ENCODE results near the gene RIMBP2.

DNA sequence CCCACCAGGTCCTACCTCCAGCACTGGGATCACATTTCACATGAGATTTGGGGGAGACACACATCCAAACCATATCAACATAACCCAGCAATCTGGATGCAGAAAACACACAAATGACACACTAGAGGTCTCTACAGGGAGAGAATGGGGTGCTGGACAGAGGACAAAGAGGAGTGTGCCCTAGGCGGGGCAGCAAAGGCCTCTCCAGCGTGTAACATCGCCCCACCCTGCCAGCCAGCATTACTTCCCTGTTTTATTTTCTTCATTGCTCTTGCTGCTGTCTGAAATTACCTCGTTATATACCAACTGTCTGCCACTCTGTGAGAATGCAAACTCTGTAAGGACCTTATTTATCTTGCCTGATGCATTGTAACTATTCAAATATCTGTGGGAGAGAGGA is 61.1 kb downstream of the RIMBP2 start:
- TF ChIP-seq, protein P1, sequence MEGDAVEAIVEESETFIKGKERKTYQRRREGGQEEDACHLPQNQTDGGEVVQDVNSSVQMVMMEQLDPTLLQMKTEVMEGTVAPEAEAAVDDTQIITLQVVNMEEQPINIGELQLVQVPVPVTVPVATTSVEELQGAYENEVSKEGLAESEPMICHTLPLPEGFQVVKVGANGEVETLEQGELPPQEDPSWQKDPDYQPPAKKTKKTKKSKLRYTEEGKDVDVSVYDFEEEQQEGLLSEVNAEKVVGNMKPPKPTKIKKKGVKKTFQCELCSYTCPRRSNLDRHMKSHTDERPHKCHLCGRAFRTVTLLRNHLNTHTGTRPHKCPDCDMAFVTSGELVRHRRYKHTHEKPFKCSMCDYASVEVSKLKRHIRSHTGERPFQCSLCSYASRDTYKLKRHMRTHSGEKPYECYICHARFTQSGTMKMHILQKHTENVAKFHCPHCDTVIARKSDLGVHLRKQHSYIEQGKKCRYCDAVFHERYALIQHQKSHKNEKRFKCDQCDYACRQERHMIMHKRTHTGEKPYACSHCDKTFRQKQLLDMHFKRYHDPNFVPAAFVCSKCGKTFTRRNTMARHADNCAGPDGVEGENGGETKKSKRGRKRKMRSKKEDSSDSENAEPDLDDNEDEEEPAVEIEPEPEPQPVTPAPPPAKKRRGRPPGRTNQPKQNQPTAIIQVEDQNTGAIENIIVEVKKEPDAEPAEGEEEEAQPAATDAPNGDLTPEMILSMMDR (IDR thresholded peaks at IDR 0.05), result no peak
- TF ChIP-seq POLR2A (IDR thresholded peaks at IDR 0.05), result no peak

Measured in uterus (tissue), 2 donors.